ENCODE measurements around the gene ENTHD1.

ENTHD1 gene

DNA sequence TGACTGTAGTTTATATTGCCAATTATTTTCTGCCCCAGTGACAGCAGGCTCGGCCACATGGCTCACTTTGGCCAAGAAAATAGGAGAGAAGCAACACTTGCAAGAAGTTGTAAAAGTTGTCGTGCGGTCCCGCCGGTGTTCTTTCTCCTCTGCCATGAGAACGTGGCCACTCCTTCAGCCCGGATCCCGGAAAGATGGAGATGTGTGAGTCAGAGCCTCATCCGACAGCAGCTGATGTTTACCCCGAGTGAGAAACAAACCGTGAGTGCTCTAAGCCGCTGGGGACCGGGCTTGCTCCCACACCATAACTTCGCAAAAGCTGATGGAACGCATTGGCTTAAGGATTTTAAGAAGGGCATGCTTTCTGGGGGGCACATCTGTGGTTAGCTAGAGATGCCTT is 166.0 kb downstream of the ENTHD1 start:
- DNase-seq: no peak

GRCh38 chr22:39725351-39726035 is 168.1 kb downstream of the ENTHD1 start:
- DNase-seq: no peak

DNA sequence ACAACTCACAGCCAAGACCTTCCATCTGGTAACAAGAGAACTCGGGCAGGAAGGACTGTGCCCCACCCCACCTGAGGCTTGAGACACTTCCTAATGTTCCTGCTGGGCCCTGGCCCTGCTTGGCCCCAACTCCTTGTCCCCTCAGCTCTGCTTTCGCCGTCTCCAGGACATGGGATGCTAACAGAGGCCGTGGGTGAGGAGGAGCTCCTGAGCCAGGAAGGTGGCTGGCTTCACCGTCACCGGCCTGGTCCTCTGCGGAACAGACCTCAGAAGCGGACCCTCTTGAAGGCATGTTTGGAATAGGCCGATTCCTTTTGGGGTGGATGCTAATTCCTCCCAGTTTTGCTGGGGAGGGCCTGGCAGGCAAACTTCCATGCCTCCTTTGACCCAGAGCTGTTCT is 168.7 kb downstream of the ENTHD1 start:
- DNase-seq: no peak

- DNase-seq: no peak
Measured at GRCh38 chr22:39724390-39724789, 169.2 kb downstream of the ENTHD1 start.

DNA sequence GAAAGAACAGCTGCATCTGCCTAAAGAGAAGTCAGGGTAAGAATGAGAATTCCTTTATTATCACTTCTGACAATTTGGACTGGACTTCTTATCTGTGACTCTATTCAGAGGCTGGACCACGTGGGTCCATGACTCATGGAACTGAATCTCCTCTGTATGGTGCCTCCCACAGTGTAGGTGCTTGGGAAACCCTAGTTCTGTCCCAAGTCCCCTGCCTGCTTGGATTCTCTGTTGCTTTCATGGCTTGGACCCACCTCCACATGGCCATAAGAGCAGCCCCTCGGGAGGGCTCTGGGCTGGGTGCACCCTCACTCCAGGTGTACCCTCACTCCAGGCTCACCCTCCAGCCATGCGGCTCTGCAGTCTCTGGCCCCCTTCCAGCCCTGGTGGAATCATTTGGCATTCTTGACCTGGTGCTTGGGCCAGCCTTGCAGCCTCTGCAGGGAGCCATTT is 169.6 kb downstream of the ENTHD1 start:
- DNase-seq: no peak

DNA sequence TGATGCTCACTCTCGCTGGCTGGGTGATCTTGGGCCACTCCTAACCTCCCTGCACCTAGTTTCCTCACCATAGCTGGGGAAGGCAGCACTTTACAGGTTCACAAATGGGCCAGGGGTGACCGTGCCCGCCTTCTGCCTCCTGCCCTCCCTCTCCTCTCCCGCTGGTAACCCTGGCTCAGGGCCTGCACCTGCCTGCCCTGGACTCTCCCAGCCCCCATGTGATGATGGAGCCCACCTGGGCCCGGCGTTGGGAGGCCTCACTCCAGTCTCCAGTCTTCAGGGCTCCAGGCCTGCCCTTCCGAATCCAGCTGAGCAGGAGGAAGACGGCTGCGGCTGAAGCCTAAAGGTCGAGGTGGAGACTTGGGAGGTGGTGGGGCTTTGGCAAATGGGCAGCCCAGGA is 170.1 kb downstream of the ENTHD1 start:
- no peak for DNase-seq

GRCh38 chr22:39722501-39722900 is 171.1 kb downstream of the ENTHD1 start:
- DNase-seq: no peak

GRCh38 chr22:39722032-39722325 is 171.6 kb downstream of the ENTHD1 start:
- no peak for DNase-seq

GRCh38 chr22:39721206-39722031 is 172.1 kb downstream of the ENTHD1 start:
- DNase-seq: no peak

GRCh38 chr22:39719559-39720450 is 173.8 kb downstream of the ENTHD1 start:
- no peak for DNase-seq

DNA sequence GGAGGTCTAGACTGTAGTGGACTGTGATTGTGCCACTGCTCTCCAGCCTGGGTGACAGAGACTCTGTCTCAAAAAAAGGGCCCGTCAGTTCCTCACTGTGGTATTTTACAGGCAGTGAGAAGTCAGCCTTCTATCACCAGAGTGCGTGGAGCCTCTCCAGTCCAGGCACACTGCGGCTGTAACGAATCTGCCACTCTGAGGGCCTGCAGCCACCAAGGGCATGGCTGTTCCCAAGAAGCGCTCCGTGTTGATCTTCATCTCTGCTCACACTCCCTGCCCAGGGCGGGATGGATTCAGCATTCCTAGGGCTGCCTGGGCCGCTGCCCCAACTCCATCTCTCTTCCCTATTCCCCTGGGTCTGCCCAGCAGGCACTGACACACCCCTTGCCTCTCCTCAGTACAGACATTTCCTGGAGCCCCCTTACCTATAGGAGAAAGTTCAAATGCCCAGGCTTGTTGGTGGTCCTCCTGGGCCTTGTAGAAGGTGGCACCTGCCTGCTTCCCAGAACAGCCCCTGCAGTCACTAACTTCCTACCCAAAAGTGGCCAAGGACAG is 174.6 kb downstream of the ENTHD1 start:
- DNase-seq: no peak

GRCh38 chr22:39718206-39718605 is 175.4 kb downstream of the ENTHD1 start:
- DNase-seq: no peak

DNA sequence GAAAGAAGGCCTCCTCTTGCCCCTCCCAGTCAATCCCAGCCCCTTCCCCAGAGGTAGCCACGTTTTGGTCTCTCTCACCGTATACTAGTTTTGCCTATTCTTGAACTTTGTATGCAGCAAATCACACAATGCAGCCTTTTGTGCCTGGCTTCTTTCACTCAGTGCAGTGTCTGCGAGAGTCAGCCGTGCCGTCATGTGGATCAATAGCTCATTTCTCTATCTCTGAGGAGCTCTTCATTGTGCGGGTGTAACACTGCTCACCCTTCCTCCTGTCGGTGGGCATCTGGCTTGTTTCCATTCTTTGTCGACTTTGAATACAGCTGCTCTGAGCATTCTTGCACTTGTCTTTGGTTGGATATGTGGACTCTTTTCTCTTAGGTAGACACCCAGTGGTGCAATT is 176.5 kb downstream of the ENTHD1 start:
- DNase-seq: no peak

- no peak for DNase-seq
Measured at GRCh38 chr22:39716534-39716933, 177.0 kb downstream of the ENTHD1 start.

DNA sequence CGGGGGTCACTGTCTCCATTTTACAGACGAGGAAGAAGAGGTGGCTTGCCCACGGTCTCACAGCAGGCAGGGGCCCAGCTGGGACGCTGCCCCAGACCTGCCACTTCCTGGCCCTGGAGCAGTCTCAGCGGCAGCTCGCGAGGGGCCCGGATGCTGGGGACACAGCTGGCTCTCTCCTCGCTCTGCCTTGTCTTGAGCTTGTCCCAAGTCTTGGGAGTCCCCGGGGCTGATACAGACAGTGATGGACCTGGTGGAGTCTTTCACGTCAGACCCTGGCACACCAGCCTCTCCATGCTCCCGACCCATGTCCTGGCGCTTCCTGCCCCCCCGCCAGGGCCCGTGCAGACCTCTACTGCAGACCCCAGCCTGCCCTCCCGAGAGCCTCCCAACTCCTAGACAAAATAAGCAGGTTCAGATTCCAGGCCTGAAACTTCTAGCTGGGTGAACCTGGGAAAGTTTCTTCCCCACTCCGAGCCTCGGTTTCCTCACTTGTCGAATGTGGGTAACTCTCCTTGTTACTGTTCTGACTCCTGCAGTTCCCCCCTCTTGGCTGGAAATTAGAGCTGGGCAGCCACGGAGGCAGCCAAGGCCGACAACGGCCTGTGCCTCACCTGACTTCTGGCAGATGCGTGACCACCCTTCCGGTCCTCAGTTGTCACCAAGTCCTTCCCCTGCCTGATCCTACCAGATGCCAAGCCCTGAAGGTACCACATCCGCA is 177.6 kb downstream of the ENTHD1 start:
- DNase-seq: no peak

DNA sequence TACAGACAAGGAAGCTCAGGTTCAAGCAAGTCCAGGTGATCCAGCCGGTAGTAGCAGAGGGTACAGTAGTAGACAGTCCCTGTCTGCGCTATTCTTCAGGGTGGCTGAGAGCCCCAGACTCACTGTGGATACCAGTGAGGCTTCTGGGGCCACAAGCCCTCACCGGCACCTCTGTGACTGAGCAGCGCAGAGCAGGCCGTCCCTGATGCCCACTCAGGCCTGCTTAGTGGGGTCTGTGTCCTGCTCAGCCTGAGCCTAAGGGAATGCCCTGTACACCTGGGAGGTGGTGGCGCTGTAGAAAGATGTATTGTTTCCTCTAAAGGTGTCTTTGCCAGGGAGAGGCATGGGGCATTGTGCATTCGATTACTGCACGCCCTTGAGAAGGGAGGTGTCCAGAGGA is 179.2 kb downstream of the ENTHD1 start:
- no peak for DNase-seq

- DNase-seq: no peak
Measured at GRCh38 chr22:39713799-39714290, 179.7 kb downstream of the ENTHD1 start.

DNA sequence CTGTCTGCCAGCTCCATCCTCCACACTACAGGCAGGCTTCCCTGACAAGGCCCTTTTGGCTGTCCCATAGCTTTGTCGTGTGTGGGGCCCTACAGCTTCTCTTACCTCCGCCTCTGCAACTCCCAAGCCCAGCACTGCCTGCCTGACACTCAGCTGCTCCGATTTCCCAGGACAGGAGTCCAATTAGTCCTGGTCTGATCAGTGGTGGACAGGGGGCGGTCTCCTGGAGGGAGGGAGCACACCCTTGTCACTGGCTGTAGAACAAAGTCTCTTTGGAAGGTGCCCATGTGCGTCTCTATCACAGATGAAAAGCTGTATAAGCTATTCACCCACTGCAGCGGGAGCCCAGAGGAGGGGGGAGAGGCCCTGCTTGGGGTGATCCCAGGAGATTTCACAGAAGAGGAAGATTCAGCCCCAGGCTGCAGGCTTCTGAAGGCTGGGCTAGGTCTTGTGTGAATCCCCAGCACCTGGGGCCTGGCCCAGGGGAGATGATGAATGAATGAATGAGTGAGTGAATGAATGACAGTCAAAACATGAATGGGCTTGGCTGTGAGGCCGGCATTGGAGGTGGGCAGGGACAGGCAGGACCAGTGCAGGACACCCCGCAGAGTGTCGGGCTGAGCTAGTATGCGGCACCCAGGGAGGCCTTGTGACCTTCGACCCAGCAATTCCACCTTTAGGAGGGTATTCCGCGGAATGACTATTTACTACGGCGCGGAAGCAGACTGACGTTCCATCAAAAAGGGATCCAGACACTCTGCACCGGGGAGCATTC is 180.6 kb downstream of the ENTHD1 start:
- DNase-seq: no peak

GRCh38 chr22:39712081-39712480 is 181.5 kb downstream of the ENTHD1 start:
- DNase-seq: no peak

DNA sequence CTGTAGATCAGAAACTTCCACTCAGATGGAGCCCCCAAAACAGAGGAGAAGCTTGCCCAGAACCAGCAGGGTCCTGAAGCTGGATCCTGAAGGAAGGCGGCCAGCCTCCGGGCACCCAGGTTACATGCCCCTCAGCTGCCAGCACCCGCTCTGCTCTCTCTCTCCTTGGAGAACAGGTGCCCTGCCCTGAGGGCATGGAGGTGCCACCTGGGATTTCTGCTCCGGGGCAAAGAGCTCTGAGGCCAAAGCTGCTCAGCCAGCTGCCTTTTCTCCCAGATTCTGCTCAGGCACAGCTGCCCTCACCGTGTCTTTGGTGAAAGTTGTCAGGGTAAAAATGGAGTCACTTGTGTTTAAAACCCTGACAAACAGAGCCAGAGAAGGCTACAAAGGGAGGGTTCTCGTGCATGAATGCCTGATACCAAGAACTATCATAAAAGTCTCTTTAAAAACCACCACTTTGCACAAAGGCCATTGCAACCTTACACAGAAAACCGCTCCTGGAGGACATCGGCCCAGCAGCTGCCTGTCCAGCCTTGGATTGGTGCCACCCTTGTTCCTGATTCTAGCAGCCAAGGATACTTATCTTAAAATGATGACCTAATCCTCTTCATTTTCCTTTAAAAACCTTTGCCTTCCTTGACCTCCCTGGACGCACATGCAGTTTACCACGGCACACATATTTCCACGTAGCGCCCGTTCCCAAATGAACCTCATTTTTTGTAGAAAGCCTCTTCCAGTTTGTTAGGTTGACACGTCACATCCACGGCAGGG is 183.0 kb downstream of the ENTHD1 start:
- no peak for DNase-seq

- DNase-seq: no peak
Measured at GRCh38 chr22:39707816-39708215, 185.7 kb downstream of the ENTHD1 start.

Measured in amniotic stem cell (primary cell).